ENCODE results near the gene NQO2. TPM values are rescaled to one million over a fixed set of nuclear protein-coding genes. Genes with fewer than 3 reads are reported as not detected.

Gene NQO2
- total and polyA plus RNA-seq, 10 of the 15 experiments (the other 5 are each of a cell fraction or from before 2014, with no cell fraction given): 0.55 to 2.6 (median 0.80) TPM

GRCh38 chr6:2956930-2957685 lies 42.6 kb upstream of the NQO2 start:
- no peak overlapping the region for H3K27ac ChIP-seq (ENCODE audit: control insufficient read depth, insufficient read depth)
- H3K9me3 ChIP-seq (replicated peaks; ENCODE audit: control insufficient read depth, insufficient read depth, low read length): no peaks in the 10 kb centered on the region
- DNase-seq (ENCODE audit: low read depth, low spot score): no peak
- FAIRE-seq: no peak
- RAD21 ChIA-PET (ENCODE audit: unreplicated experiment): interaction anchor here (1.0 kb wide), 1 partner anchor 111 kb away, joined by 3 read pairs; no protein-coding TSS in a partner anchor
- no peak overlapping the region for H3K4me3 ChIP-seq
- H3K9ac ChIP-seq (ENCODE audit: control insufficient read depth, insufficient read depth, low read length): no peak overlapping the region
- SMC1A ChIA-PET (ENCODE audit: uncharacterized antibody, unreplicated experiment): no interaction called here
- TF ChIP-seq DPF2 (IDR thresholded peaks at IDR 0.05): no peak
- TF ChIP-seq BCLAF1 (IDR thresholded peaks at IDR 0.05): no peak
- TF ChIP-seq ZNF24 (IDR thresholded peaks at IDR 0.05): no peak
- POLR2A ChIA-PET: no interaction called here
- intact Hi-C loops (cut with micrococcal nuclease; ENCODE audit: unreplicated experiment): no loop called here
- no peaks in the 10 kb centered on the region for H3K36me3 ChIP-seq (ENCODE audit: control insufficient read depth in 2 of 2, insufficient read depth in 2 of 2, low read length in 1 of 2)
- H2AFZ ChIP-seq (ENCODE audit: control insufficient read depth, low read depth, low read length): no peak overlapping the region
- H3K79me2 ChIP-seq (ENCODE audit: control insufficient read depth, insufficient read depth, low read length): no peaks in the 10 kb centered on the region
- no TSS peak for BruUV-seq (replicated peaks)
- H3K27me3 ChIP-seq (replicated peaks in 1 of 2; ENCODE audit: control insufficient read depth in 2 of 2, insufficient read depth in 2 of 2, low read length in 1 of 2): peaks cover 2 to 4% of the 10 kb centered on the region in 2 experiments; a peak in 3 of 4 replicates
- in situ Hi-C loops (cut with MboI): no loop called here
- CTCF ChIA-PET: interaction anchor here (0.8 to 1.7 kb wide), 2 partner anchors 9 to 14 kb away, joined by 3 to 5 read pairs; no protein-coding TSS in a partner anchor
- H4K20me1 ChIP-seq (ENCODE audit: control insufficient read depth, insufficient read depth): no peaks in the 10 kb centered on the region
- no peak for ATAC-seq
- WGBS (ENCODE audit: insufficient coverage, insufficient replicate concordance, low lambda C conversion rate, missing lambda C conversion rate): 67% methylated on average over 5 of the region's 5 CpGs
- H3K4me1 ChIP-seq (ENCODE audit: control insufficient read depth, insufficient read depth, low read length): no peaks in the 10 kb centered on the region
- no peak overlapping the region for H3K4me2 ChIP-seq (ENCODE audit: control insufficient read depth, insufficient read depth)
